GM23248 (cell line): ENCODE results near the gene ABCB11. TPM values are rescaled to one million over a fixed set of nuclear protein-coding genes. Genes with fewer than 3 reads are reported as not detected.
"Not testable (repeated sequence)": the region's sequence is repeated elsewhere in the genome, so short reads cannot be mapped to it uniquely, and the experiment has no call there.

Source experiments
- DNase-seq: peaks from one replicate; pipeline ENCODE4 v3.0.0-alpha.2; 2015
- H2AFZ ChIP-seq: fragments of 200-600 bp; sonication (generic); 2 replicates; pipeline ENCODE4 v1.6.1; 2016; ENCODE audit warnings: antibody characterized with exemption
- H3F3A ChIP-seq: fragments of 200-600 bp; sonication (generic); 2 replicates; pipeline ENCODE4 v1.6.1; 2016; ENCODE audit warnings: mild to moderate bottlenecking, antibody characterized with exemption, mixed run types; ENCODE audit not compliant: insufficient read depth
- H3K27ac ChIP-seq: fragments of 200-600 bp; sonication (generic); 2 replicates; pipeline ENCODE4 v1.5.1; 2016; ENCODE audit warnings: mild to moderate bottlenecking
- H3K27me3 ChIP-seq: fragments of 200-600 bp; sonication (generic); replicated peaks from 2 replicates; pipeline ENCODE4 v1.6.1; 2016; ENCODE audit warnings: mild to moderate bottlenecking; ENCODE audit not compliant: insufficient read depth
- H3K36me3 ChIP-seq: fragments of 200-600 bp; sonication (generic); 2 replicates; pipeline ENCODE4 v1.6.1; 2016; ENCODE audit warnings: low read depth, mild to moderate bottlenecking
- H3K4me1 ChIP-seq: fragments of 200-600 bp; sonication (generic); 2 replicates; pipeline ENCODE4 v1.6.1; 2016; ENCODE audit warnings: mild to moderate bottlenecking; ENCODE audit not compliant: insufficient read depth
- H3K4me2 ChIP-seq: fragments of 200-600 bp; sonication (generic); one replicate; pipeline ENCODE4 v1.6.1; 2016; ENCODE audit warnings: mild to moderate bottlenecking; ENCODE audit not compliant: unreplicated experiment
- H3K4me3 ChIP-seq: fragments of 200-600 bp; sonication (generic); 2 replicates; pipeline ENCODE4 v1.5.1; 2016; ENCODE audit warnings: mild to moderate bottlenecking
- H3K79me2 ChIP-seq: fragments of 200-600 bp; sonication (generic); 2 replicates; pipeline ENCODE4 v1.6.1; 2016; ENCODE audit warnings: mild to moderate bottlenecking; ENCODE audit not compliant: insufficient read depth
- H3K9ac ChIP-seq: fragments of 200-600 bp; sonication (generic); 2 replicates; pipeline ENCODE4 v1.6.1; 2016; ENCODE audit warnings: mild to moderate bottlenecking
- H3K9me2 ChIP-seq: fragments of 200-600 bp; sonication (generic); 2 replicates; pipeline ENCODE4 v1.6.1; 2016; ENCODE audit warnings: mixed run types, mild to moderate bottlenecking, moderate library complexity; ENCODE audit not compliant: insufficient read depth
- H3K9me3 ChIP-seq: fragments of 200-600 bp; sonication (generic); one replicate; pipeline ENCODE4 v1.6.1; 2017; ENCODE audit warnings: low read depth
- H4K20me1 ChIP-seq: fragments of 200-600 bp; sonication (generic); 2 replicates; pipeline ENCODE4 v1.6.0; 2016; ENCODE audit not compliant: insufficient read depth
- EZH2 ChIP-seq: fragments of 200-600 bp; sonication (generic); IDR thresholded peaks from 2 replicates; pipeline ENCODE4 v1.6.1; 2018; ENCODE audit warnings: antibody characterized with exemption, mild to moderate bottlenecking; ENCODE audit not compliant: insufficient read depth, poor library complexity, severe bottlenecking
- EZH2phosphoT487 ChIP-seq: fragments of 200-600 bp; sonication (generic); IDR thresholded peaks from 2 replicates; pipeline ENCODE4 v1.6.1; 2018; ENCODE audit warnings: antibody characterized with exemption, moderate library complexity, mild to moderate bottlenecking, low read depth; ENCODE audit not compliant: insufficient read depth
- WGBS, 2 experiments: methylation state at CpG; one replicate each; pipeline ENCODE4 v1.1.6; 2015 to 2017; ENCODE audit warnings: low lambda C conversion rate in 2 of 2, low coverage in 1 of 2; ENCODE audit errors: missing lambda C conversion rate in 2 of 2; 5-methylcytosine and 5-hydroxymethylcytosine counted together
- in situ Hi-C: fragments of 300-500 bp; cut with MboI; formaldehyde crosslinking; loops from 2 replicates; pipeline ENCODE4 v1.15.0; 2020
- polyA plus RNA-seq: library from polyadenylated mRNA; unstranded; fragments of >200 nt; fragmentation: Nextera tagmentation; extraction: Ambion mirVana; gene quantifications from 2 replicates; pipeline ENCODE4 v1.2.1, GENCODE V29; 2016
- total RNA-seq: library from RNA; depleted of rRNA; stranded (reverse); fragments of >200 nt; shearing (Covaris generic); gene quantifications from 2 replicates; pipeline ENCODE4 v1.2.3, GENCODE V29; 2014

The ABCB11 gene
- total and polyA plus RNA-seq, 2 experiments from 2014 or later, result not detected

GRCh38 chr2:169014780-169015179 is 16.3 kb downstream of the ABCB11 start:
- Histone ChIP-seq H2AFZ (no peak overlapping the region), H3K36me3 (no peaks in the 10 kb centered on the region), H3K9me3 (no peaks in the 10 kb centered on the region), H3K27ac (no peak overlapping the region), H4K20me1 (no peaks in the 10 kb centered on the region; the same call in 1 of the 2 replicates), H3K4me2 (no peak overlapping the region), H3K4me1 (peaks cover 6% of the 10 kb centered on the region; the same call in 1 of the 2 replicates), H3K79me2 (no peaks in the 10 kb centered on the region), H3K9me2 (no peaks in the 10 kb centered on the region), H3K9ac (no peak overlapping the region), H3F3A (0 out of 2 replicates have a peak, but pooled peaks cover 4% of the 10 kb centered on the region), H3K27me3 (no peaks in the 10 kb centered on the region), H3K4me3 (no peak overlapping the region)
- TF ChIP-seq EZH2phosphoT487, result no peak
- no peak for TF ChIP-seq EZH2
- in situ Hi-C loops, result no loop called here
- DNase-seq, result no peak
- WGBS, 2 experiments, result 10 to 12% methylated on average over 3 of the region's 3 CpGs

- Histone ChIP-seq H4K20me1 (no peaks in the 10 kb centered on the region; the same call in 1 of the 2 replicates), H3K27ac (no peak overlapping the region), H3K4me2 (no peak overlapping the region), H3K79me2 (no peaks in the 10 kb centered on the region), H2AFZ (no peak overlapping the region), H3F3A (0 out of 2 replicates have a peak, but pooled peaks cover 4% of the 10 kb centered on the region), H3K9me3 (no peaks in the 10 kb centered on the region), H3K4me1 (peaks cover 6% of the 10 kb centered on the region; the same call in 1 of the 2 replicates), H3K27me3 (no peaks in the 10 kb centered on the region), H3K4me3 (no peak overlapping the region), H3K36me3 (no peaks in the 10 kb centered on the region), H3K9me2 (no peaks in the 10 kb centered on the region), H3K9ac (no peak overlapping the region)
- in situ Hi-C loops, result no loop called here
- no peak for TF ChIP-seq EZH2
- TF ChIP-seq EZH2phosphoT487, result no peak
- no peak for DNase-seq
- WGBS, 2 experiments, result 55 to 57% methylated on average over 4 of the region's 4 CpGs
Measured at GRCh38 chr2:169013628-169014026, 17.5 kb downstream of the ABCB11 start.

- Histone ChIP-seq H3K4me2 (no peak overlapping the region), H3K79me2 (no peaks in the 10 kb centered on the region), H3K4me3 (no peak overlapping the region), H3K9me3 (no peaks in the 10 kb centered on the region), H3F3A (0 out of 2 replicates have a peak, but pooled peaks cover 4% of the 10 kb centered on the region), H3K27me3 (no peaks in the 10 kb centered on the region), H3K27ac (no peak overlapping the region), H3K9me2 (no peaks in the 10 kb centered on the region), H3K4me1 (peaks cover 6% of the 10 kb centered on the region; the same call in 1 of the 2 replicates), H3K9ac (no peak overlapping the region), H3K36me3 (no peaks in the 10 kb centered on the region), H2AFZ (no peak overlapping the region), H4K20me1 (no peaks in the 10 kb centered on the region; the same call in 1 of the 2 replicates)
- TF ChIP-seq EZH2phosphoT487 (no peak), EZH2 (no peak)
- in situ Hi-C loops, result no loop called here
- no peak for DNase-seq
- WGBS, 2 experiments, result 18 to 19% methylated on average over 6 of the region's 6 CpGs
Measured at GRCh38 chr2:169012812-169013627, 18.1 kb downstream of the ABCB11 start.

- H3K9ac ChIP-seq, H3K4me2 ChIP-seq: not testable (repeated sequence)
- 37 to 43% methylated on average over 5 of the region's 5 CpGs for WGBS, 2 experiments
Measured at GRCh38 chr2:169012191-169012792, 18.8 kb downstream of the ABCB11 start.

More at GRCh38 chr2:169012191-169012792, 18.8 kb downstream of the ABCB11 start:
- H3K9me3 ChIP-seq, in situ Hi-C loops, H3K4me3 ChIP-seq, H3K36me3 ChIP-seq, H3K9me2 ChIP-seq, H3F3A ChIP-seq, H3K27me3 ChIP-seq, H3K79me2 ChIP-seq, H4K20me1 ChIP-seq, H2AFZ ChIP-seq, H3K27ac ChIP-seq, H3K4me1 ChIP-seq: not testable (repeated sequence)
- peak; percentile 53 for DNase-seq
